ENCODE measurements around the gene KIF2C.
"Not testable (repeated sequence)": the region's sequence is repeated elsewhere in the genome, so short reads cannot be mapped to it uniquely, and the experiment has no call there.

KIF2C gene

DNA sequence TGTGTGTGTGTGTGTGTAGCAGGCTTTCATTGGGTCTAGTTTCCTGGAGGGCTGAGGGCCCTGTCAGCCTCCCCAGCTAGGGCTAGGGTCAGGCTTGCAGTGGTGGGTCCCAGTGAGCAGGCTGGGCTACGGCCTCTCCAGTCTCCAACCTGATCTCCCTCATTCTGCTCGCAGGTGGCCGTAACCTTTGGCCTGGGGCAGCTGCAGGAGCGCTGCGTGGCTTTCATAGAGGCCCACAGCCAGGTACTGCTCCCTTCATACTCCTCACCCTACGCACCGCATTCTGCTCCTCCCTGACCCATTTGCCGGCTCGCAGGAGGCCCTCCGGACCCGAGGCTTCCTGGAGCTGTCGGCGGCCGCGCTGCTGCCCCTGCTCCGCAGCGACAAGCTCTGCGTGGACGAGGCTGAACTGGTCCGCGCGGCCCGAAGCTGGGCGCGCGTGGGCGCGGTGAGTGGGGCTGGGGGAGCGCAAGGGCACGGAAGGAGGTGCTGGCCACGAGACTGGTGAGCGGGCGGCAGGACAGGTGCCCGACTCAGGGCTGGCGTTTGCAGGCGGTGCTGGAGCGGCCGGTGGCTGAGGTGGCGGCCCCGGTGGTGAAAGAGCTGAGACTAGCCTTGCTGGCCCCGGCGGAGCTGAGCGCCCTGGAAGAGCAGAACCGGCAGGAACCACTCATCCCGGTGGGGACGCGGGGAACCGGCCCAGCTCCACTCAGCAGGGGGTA is 73.3 kb downstream of the KIF2C start:
- no peak for DNase-seq (ENCODE audit: low spot score)

DNA sequence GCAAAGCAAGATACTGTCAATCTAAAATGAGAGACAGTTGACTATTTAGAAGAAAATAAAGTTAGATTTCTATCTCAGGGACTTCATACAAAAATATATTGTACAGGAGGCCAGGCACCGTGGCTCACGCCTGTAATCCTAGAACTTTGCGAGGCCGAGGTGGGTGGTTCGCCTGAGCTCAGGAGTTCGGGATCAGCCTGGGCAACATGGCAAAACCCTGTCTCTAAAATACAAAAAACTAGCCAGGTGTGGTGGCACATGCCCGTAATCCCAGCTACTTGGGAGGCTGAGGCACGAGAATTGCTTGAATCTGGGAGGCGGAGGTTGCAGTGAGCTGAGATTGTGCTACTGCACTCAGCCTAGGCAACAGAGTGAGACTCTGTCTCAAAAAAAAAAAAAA is 76.3 kb downstream of the KIF2C start:
- DNase-seq (ENCODE audit: low spot score) = not testable (repeated sequence)

DNA sequence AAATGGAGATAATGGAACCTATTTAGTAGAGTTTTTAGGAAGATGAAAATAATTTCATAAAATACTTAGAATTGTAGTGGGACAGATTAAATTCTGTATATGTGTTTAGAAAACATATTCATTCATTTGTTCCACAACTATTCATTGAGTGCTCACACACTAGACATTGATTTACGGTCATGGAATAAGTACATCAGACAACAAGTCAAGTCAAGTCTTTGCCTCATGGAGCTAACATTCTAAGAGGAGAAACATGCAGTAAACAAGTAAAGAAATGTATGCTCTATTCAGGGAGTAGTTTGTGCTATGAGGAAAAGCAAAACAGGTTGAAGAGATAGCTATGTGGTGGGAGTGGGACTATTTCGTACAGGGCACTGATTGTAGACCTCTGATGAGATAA is 77.7 kb downstream of the KIF2C start:
- DNase-seq (ENCODE audit: low spot score) = no peak

Data from putamen (tissue), 1 donor.